GM13976 (cell line): ENCODE measurements around the gene STATH.
"Not testable (repeated sequence)": the region's sequence is repeated elsewhere in the genome, so short reads cannot be mapped to it uniquely, and the experiment has no call there.

Experiments
- DNase-seq: peaks from one replicate; pipeline ENCODE4 v3.0.0; 2012; ENCODE audit warnings: low spot score
- CTCF ChIP-seq: IDR thresholded peaks from 2 replicates; pipeline ENCODE4 v1.5.1; 2012; ENCODE audit warnings: borderline replicate concordance, mild to moderate bottlenecking; ENCODE audit not compliant: insufficient read depth; ENCODE audit errors: extremely low read depth, missing control alignments, control extremely low read depth
- in situ Hi-C: fragments of 300-500 bp; cut with MboI; formaldehyde crosslinking; loops from one replicate; pipeline ENCODE4 v1.12.0; 2022; ENCODE audit warnings: low sequenced_read_pairs, mixed read lengths, inconsistent platforms; ENCODE audit not compliant: unreplicated experiment

STATH gene

GRCh38 chr4:70002507-70002906, 6.7 kb downstream of the STATH start:
- DNase-seq, result no peak
- in situ Hi-C loops, result no loop called here
- TF ChIP-seq CTCF, result no peak

- in situ Hi-C loops, result no loop called here
Observed at GRCh38 chr4:70008771-70009170, 13.0 kb downstream of the STATH start.

GRCh38 chr4:70019006-70019405, 23.2 kb downstream of the STATH start:
- DNase-seq, in situ Hi-C loops: not testable (repeated sequence)

More at GRCh38 chr4:70008771-70009170, 13.0 kb downstream of the STATH start:
- TF ChIP-seq CTCF, result no peak
- no peak for DNase-seq

GRCh38 chr4:70023218-70023617, 27.5 kb downstream of the STATH start:
- DNase-seq, result no peak
- no peak for TF ChIP-seq CTCF
- in situ Hi-C loops, result no loop called here

GRCh38 chr4:70027011-70027410, 31.2 kb downstream of the STATH start:
- no peak for DNase-seq
- no peak for TF ChIP-seq CTCF
- in situ Hi-C loops, result no loop called here

- in situ Hi-C loops, DNase-seq: not testable (repeated sequence)
Observed at GRCh38 chr4:70028159-70028558, 32.4 kb downstream of the STATH start, which contains the start of gene HTN3. HTN3 (plus strand) TSS chr4:70028459; CDS start chr4:70030741, 2,282 bp downstream.

- DNase-seq, in situ Hi-C loops: not testable (repeated sequence)
Observed at GRCh38 chr4:70037559-70037958, 41.8 kb downstream of the STATH start.

GRCh38 chr4:70039928-70040327, 44.2 kb downstream of the STATH start:
- in situ Hi-C loops, DNase-seq: not testable (repeated sequence)

GRCh38 chr4:70041652-70042286, 46.0 kb downstream of the STATH start:
- in situ Hi-C loops, result no loop called here
- no peak for TF ChIP-seq CTCF
- DNase-seq, result no peak

- in situ Hi-C loops, DNase-seq: not testable (repeated sequence)
Observed at GRCh38 chr4:70050138-70050537, 54.4 kb downstream of the STATH start, which contains the start of gene HTN1. HTN1 (plus strand) TSS chr4:70050438; CDS start chr4:70053077, 2,639 bp downstream.
